Non-pigmented ciliary epithelial cell (primary cell): Measurements from ENCODE around the gene MS4A3.
"Not testable (repeated sequence)": the region's sequence is repeated elsewhere in the genome, so short reads cannot be mapped to it uniquely, and the experiment has no call there.

Experiments used
- DNase-seq: peaks from one replicate; pipeline ENCODE4 v3.0.0-alpha.2; 2010; ENCODE audit warnings: low read depth

The MS4A3 gene

DNA sequence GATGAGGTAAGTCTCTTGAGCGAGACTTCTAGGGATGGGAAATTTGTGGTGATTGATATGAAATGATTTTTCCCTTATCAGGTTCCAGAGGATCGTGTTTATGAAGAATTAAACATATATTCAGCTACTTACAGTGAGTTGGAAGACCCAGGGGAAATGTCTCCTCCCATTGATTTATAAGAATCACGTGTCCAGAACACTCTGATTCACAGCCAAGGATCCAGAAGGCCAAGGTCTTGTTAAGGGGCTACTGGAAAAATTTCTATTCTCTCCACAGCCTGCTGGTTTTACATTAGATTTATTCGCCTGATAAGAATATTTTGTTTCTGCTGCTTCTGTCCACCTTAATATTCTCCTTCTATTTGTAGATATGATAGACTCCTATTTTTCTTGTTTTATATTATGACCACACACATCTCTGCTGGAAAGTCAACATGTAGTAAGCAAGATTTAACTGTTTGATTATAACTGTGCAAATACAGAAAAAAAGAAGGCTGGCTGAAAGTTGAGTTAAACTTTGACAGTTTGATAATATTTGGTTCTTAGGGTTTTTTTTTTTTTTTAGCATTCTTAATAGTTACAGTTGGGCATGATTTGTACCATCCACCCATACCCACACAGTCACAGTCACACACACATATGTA lies 39.1 kb downstream of the MS4A3 start:
- no peak for DNase-seq

DNA sequence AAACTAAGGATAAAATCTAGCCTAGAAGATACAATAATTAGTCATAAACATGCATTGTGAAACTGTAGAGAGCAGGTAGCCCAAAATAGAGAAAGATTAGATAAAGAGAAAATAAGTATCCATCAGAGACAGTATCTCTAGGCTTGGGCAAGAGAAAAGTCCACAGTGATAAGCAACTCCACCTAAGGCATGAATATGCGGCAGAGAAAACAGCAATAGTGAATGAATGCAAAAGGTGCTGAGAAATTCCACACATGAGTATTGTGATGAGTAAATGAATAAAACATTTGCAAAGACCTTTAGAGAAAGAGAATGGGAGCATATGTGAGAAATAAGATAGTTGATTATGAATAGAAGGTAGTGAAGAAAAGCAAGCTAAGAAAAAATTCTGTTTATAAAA lies 40.7 kb downstream of the MS4A3 start:
- DNase-seq = no peak

- no peak for DNase-seq
Observed at GRCh38 chr11:60098508-60098907, 42.0 kb downstream of the MS4A3 start.

DNA sequence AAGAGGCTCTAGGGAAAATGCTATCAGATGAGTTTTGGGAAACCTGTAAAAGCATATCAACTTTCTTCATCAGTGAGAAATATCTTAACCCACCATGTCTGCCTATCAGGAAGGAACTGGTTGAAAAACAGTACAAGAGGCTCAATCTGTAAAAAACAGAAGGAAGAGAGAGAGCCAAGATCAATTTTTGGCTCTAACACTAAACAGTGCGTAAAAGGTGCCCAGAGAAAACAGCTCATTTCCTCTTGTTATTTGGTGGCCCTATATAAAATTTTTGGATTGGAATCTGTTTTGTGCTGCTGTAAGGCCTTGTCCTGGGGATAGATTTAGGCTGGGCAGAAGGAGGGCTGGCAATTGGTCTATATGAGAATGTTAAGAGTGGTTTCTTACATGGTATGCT lies 44.1 kb downstream of the MS4A3 start:
- no peak for DNase-seq

DNA sequence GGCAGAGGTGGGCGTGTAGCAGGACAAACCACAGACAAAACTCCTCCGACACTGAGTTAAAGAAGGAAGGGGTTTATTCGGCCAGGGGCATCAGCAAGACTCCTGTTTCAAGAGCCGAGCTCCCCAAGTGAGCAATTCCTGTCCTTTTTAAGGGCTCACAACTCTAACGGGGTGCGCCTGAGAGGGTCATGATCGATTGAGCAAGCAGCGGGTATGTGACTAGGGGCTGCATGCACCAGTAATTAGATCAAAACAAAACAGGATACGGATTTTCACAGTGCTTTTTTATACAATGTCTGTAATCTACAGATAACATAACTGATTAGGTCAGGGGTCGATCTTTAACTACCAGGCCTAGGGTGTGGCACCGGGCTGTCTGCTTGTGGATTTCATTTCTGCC lies 44.9 kb downstream of the MS4A3 start:
- not testable (repeated sequence) for DNase-seq

DNA sequence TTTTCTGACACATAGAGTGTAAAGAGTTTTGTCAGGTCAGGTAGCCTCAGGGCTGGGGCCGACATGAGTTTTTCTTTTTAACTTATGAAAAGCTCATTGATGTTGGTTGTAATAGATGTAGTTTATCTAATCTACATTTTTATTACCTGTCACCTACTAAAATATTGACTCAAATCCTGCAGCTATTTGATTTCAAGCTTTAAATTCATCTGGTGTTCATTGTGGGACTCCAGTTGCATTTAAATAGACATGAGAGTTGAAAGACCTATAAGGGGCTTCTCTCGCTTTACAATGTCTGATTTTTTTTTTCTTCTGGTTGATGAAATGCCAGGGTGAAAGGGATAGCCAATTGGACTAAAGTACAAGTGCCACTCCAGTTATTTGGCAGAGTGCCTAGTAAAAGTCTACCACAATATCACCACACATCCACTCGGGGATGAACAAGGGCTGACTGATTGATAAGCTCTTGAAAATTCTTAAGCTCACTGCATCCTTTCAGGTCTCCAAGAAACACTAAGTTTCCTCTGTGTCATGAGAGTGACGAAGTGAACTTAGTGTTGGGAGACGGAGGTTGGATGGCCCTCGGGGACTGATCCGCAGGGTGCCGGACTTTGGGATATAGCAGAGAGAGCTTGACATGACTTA lies 48.1 kb downstream of the MS4A3 start:
- DNase-seq = not testable (repeated sequence)

- DNase-seq = not testable (repeated sequence)
Observed at GRCh38 chr11:60108631-60109030, 52.2 kb downstream of the MS4A3 start.

GRCh38 chr11:60111793-60112192 lies 55.3 kb downstream of the MS4A3 start:
- no peak for DNase-seq

GRCh38 chr11:60116996-60117790 lies 60.7 kb downstream of the MS4A3 start:
- DNase-seq = no peak

DNA sequence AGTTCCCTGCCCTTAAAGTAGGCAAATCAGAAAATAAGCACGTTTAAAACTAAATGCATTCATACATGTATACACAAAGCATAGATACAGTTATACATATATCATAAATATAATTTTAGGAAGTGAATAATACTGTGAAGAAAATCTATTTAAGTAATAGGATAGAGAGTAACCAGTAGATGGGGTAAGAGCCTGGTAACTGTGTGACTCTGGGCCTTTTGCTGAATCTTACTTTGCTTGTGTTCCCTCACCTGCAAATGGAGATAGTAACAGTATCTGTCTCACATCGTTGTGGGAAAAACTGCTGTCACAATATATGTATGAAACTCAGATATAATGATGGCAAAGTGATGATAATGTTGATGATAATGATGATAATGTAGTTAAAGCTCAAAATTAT lies 61.9 kb downstream of the MS4A3 start:
- DNase-seq = no peak

DNA sequence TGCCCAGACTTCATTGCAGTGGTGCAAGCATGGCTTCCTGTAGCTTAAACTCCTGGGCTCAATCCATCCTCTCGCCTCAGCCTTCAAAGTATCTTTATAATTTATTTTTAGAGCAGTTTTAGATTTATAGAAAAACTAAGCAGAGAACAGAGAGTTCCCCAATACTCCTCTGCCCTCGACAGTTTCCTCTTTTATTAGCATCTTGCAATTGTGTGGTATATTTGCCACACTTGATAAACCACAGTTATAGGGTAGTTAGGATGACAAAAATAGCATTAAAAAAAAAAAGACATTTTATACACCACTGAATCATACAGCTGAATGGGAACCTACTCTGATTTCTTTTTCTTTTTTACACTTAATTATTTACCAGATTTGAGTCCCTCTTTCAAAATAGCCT lies 63.2 kb downstream of the MS4A3 start:
- no peak for DNase-seq
